UCSD-AML1 (cell line): ENCODE data around the gene ANO9.
A peak's percentile ranks its signal among the peaks of the same experiment; 100 is the strongest.

Experiments
- DNase-seq: peaks from one replicate; lab custom pipeline; 2025; ENCODE audit not compliant: unreplicated experiment; lab: John Stamatoyannopoulos, UW

ANO9 gene

DNA sequence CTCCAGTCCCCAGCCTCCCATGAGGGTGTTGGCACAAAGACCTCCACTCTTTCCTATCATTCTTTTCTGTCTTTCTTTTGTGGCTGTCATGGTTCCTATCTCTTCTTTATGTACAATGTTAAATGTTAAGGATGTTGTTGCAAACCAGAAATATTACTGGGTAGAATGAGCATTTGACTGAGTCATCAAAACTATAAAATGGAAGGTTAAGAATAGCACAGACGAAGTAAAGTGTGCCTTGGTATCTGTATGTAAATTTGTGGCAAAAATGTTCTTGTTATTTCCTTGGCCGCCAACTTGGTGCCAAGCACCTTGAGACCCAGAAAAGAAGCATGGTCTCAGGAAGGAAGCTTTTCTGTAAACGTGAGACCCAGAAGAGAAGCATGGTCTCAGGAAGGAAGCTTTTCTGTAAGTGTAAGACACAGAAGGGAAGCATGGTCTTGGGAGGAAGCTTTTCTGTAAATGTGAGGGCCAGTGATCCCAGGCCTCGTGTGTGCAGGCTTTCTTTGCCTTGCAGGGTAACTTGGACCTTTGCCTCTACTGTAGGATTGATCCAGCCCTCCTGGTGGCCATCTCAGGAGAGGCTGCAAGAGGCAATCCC is 54.5 kb downstream of the ANO9 start:
- peak; percentile 39 for DNase-seq

- no peak for DNase-seq
Observed at GRCh38 chr11:386483-386882, 55.3 kb downstream of the ANO9 start.

GRCh38 chr11:385594-386351 is 56.0 kb downstream of the ANO9 start:
- no peak for DNase-seq

GRCh38 chr11:384511-384910 is 57.3 kb downstream of the ANO9 start:
- DNase-seq = no peak

DNA sequence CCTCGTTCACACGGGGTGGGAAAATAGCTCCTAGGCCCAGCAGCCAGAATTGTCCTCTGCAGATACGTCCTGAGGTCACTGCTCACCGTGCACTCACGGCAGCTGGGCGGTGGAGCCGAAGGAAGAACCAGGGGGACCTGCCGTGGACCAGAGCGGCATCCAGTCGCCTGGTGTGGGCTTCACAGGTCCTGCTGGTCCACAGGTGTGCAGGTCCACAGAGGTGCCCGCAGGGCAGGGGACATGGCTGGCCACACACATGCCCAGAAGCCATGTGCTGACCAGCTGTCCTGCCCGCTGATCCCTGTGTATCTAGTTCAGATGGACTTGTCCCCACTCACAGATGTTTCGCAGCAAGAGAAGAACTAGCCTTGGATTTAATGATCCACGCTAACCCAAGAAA is 58.4 kb downstream of the ANO9 start:
- DNase-seq = no peak

- peak; percentile 59 for DNase-seq
Observed at GRCh38 chr11:382081-382629, 59.7 kb downstream of the ANO9 start.

DNA sequence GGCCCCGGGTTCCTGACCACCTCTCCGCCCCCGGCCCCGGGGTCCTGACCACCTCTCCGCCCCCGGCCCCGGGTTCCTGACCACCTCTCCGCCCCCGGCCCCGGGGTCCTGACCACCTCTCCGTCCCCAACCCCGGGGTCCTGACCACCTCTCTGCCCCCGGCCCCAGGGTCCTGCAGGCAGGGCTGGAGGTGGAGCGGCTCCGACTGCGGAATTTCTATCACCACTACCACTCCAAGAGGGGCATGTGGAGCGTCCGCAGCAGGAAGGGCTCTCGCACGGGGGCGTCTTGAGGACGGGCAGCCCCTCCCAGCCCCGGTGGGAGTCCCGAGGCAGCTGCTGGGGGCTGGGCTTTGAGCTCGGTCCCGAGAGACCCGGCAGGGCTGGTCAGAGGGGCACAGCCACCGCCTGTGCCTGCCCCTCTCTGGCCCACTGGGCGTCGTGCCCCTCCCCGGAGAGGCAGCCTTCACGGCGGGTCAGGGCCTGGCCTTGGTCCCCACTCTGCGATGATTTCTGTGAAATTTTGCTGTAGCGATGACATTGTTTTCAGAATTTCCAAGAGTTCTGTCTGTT is 60.2 kb downstream of the ANO9 start:
- DNase-seq = no peak

DNA sequence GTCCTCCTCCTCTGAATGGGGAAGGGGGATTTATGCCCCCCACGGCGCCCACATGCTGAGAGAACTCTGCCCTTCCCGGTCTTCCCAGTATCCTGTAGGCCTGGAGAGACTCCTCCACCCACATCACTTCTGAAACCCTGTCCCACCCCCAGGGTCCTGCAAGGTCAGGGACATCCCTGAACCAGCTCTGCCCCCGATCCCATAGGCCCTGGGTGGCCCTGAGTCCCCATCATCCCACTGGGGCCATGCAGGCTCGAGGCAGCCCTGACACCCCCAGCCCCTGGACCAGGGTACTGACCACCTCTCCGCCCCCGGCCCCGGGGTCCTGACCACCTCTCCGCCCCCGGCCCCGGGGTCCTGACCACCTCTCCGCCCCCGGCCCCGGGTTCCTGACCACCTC is 60.8 kb downstream of the ANO9 start:
- no peak for DNase-seq

DNA sequence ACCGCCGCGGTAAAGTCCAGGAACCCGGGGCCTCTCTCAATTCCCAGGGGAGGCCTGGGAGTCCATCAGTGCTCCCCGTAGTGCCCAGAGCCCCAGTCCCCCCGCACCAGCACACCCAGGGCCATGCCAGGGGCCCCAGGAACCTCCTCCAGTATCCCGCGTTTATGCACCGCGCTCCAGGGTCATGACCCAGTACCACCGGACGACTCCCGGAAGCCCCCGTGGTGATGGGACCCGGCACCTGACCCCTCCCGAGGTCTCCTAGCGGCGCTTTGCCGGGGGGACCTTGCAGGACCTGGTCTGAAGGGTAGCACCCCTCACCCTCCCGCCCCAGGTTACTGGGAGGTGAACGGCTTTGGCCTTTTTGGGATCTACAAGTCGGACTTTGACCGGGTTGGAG is 61.3 kb downstream of the ANO9 start:
- no peak for DNase-seq

GRCh38 chr11:380095-380480 is 61.7 kb downstream of the ANO9 start:
- no peak for DNase-seq

- DNase-seq = no peak
Observed at GRCh38 chr11:379205-380094, 62.4 kb downstream of the ANO9 start.

- no peak for DNase-seq
Observed at GRCh38 chr11:377883-378500, 63.8 kb downstream of the ANO9 start.

GRCh38 chr11:377174-377865 is 64.5 kb downstream of the ANO9 start:
- DNase-seq = no peak

- DNase-seq = no peak
Observed at GRCh38 chr11:376531-377173, 65.2 kb downstream of the ANO9 start.

GRCh38 chr11:375065-376025 is 66.5 kb downstream of the ANO9 start:
- DNase-seq = no peak

DNA sequence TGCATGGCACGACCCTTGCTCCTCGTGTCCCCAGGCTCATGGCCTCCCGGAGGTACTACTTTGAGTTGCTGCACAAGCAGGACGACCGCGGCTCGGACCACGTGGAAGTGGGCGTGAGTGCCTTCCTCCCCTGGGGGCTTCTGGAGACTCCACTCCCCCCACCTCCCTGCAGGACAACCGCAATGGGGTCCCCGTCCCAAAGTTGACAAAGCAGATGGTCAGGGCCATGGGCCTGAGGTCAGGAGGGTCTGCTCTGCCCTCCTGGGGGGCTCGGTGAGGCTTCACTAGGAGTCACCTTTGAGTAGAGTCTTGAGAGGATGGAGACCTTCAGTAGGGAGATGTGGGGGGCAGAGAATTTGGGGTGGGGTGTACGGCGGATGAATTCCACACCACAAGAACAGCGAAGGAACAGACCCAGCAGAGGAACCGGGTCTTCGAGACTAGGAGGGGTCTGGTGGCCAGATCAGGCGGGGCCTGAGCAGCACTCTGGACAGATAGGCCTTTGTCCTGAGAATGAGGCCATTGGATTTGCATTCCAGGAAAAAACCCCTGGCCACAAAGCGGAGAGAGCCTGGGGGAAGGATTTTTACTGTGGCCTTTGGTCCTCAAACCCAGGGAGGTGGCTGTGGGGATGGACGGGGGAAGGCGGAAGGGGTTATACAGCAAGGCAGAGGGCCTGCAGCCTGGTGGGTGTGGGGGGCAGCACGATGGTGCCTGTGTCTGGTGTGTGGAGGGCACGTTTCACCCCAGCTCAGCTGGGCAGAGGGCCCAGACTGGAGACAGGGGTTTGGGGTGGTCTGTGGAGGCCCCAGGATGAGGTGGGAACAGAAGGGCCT is 67.9 kb downstream of the ANO9 start:
- no peak for DNase-seq

DNA sequence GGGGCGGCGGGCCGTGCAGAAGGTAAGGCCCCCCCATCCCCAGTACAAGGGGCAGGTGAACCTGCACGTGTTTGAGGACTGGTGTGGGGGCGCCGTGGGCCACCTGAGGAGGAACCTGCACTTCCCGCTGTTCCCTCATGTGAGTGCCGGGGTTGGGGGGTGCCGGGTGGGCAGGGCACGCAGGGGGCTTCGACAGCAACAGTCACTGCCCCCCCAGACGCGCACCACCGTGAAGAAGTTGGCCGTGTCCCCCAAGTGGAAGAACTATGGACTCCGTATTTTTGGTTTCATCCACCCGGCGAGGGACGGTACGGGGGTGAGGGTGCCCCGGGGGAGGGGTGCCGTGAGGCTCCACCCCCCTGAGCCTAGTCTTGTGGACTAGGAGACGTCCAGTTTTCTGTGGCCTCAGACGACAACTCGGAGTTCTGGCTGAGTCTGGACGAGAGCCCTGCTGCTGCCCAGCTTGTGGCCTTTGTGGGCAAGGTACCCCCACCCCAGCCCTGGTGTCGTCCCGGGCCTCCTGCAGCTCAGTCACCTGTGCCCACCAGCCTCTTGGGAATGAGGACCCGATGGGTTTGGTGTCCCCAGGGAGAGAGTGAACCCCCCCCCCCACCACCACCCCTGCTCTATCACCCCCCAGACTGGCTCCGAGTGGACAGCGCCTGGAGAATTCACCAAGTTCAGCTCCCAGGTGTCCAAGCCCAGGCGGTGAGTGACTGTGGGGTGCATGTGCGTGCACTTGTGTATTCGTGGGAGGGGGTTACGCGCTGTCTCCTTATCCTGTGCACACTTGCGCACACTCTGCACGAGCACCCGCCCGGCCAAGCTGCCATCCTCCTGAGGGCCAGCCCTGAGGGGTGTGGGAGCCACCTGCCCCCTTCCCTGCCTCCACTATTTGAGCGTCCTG is 68.7 kb downstream of the ANO9 start:
- no peak for DNase-seq
